Fibroblast of villous mesenchyme (primary cell): Measurements from ENCODE around the gene KANK2. TPM values are rescaled to one million over a fixed set of nuclear protein-coding genes. Genes with fewer than 3 reads are reported as not detected.

ENCODE experiments used
- DNase-seq: peaks from one replicate; pipeline ENCODE4 v3.0.0-alpha.2; 2010; ENCODE audit warnings: low read depth
- H3K4me3 ChIP-seq: 2 replicates; pipeline ENCODE4 v1.5.1; 2011; ENCODE audit warnings: low read depth, mild to moderate bottlenecking, low read length
- total RNA-seq: library from RNA; depleted of rRNA; stranded (reverse); fragments of >200 nt; gene quantifications from 2 replicates; pipeline ENCODE4 v1.2.3, GENCODE V29; 2012
- TF ChIP-seq, protein P1 (sequence below): IDR thresholded peaks from 2 replicates; pipeline ENCODE4 v1.5.1; 2012; ENCODE audit warnings: low read depth, mild to moderate bottlenecking, low read length; ENCODE audit not compliant: insufficient read depth

Gene KANK2
- total RNA-seq, 1 donor = 253 TPM

DNA sequence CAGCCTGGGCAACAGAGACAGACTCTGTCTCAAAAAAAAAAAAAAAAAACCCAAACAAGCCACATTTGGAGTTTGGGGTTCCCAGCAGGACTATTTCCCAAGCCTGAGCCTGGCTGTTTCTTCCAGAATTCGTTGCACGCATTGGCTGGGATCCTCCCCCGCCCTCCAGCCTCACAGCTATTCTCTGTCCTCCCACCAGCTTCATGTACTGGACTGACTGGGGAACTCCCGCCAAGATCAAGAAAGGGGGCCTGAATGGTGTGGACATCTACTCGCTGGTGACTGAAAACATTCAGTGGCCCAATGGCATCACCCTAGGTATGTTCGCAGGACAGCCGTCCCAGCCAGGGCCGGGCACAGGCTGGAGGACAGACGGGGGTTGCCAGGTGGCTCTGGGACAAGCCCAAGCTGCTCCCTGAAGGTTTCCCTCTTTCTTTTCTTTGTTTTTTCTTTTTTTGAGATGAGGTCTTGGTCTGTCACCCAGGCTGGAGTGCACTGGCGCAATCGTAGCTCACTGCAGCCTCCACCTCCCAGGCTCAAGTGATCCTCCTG lies 81.4 kb downstream of the KANK2 start:
- TF ChIP-seq, protein P1, sequence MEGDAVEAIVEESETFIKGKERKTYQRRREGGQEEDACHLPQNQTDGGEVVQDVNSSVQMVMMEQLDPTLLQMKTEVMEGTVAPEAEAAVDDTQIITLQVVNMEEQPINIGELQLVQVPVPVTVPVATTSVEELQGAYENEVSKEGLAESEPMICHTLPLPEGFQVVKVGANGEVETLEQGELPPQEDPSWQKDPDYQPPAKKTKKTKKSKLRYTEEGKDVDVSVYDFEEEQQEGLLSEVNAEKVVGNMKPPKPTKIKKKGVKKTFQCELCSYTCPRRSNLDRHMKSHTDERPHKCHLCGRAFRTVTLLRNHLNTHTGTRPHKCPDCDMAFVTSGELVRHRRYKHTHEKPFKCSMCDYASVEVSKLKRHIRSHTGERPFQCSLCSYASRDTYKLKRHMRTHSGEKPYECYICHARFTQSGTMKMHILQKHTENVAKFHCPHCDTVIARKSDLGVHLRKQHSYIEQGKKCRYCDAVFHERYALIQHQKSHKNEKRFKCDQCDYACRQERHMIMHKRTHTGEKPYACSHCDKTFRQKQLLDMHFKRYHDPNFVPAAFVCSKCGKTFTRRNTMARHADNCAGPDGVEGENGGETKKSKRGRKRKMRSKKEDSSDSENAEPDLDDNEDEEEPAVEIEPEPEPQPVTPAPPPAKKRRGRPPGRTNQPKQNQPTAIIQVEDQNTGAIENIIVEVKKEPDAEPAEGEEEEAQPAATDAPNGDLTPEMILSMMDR = no peak
- no peak overlapping the region for H3K4me3 ChIP-seq
- no peak for DNase-seq

DNA sequence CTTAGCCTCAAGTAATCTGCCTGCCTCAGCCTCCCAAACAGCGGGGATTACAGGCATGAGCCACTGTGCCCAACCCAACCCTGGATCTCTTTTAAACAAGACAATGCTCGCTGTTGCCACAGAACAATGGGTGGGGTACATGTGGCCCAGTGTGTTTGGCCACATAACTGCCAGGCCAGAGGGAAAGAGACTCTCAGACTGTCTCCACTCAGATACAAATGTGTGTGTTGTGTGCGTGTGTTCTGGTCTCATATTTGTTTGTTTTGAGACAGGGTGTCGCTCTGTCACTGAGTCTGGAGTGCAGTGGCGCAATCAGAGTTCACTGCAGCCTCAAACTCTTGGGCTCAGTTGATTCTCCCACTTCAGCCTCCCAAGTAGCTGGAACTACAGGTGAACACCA lies 82.3 kb downstream of the KANK2 start:
- DNase-seq = no peak
- no peak overlapping the region for H3K4me3 ChIP-seq
- TF ChIP-seq, protein P1 = no peak

Other genes starting within 250 kb of the KANK2 start
- gene SMARCA4, start 236.5 kb downstream of the KANK2 start, total RNA-seq = 92.1 and 96.7 TPM in 2 replicates
- gene LDLR, start 108.1 kb downstream of the KANK2 start, total RNA-seq = 392 and 421 TPM in 2 replicates
- gene SPC24, start 41.8 kb downstream of the KANK2 start, total RNA-seq = 39.7 and 44.5 TPM in 2 replicates
- not detected in 2 replicates for gene ANGPTL8, start 42.1 kb upstream of the KANK2 start, total RNA-seq
- gene DOCK6, start 65.0 kb upstream of the KANK2 start, total RNA-seq = 21.2 and 28.7 TPM in 2 replicates
- not detected in 2 replicates for gene TSPAN16, start 98.6 kb upstream of the KANK2 start, total RNA-seq
- gene RAB3D, start 142.1 kb upstream of the KANK2 start, total RNA-seq = 8.7 and 9.1 TPM in 2 replicates
- gene TMEM205, start 148.7 kb upstream of the KANK2 start, total RNA-seq = 96.7 and 121 TPM in 2 replicates
- 6.0 and 6.4 TPM in 2 replicates for gene CCDC159, start 149.0 kb upstream of the KANK2 start, total RNA-seq
- 16.8 and 20.6 TPM in 2 replicates for gene PLPPR2, start 157.9 kb upstream of the KANK2 start, total RNA-seq
- gene SWSAP1, start 177.1 kb upstream of the KANK2 start, total RNA-seq = 0.86 and 1.3 TPM in 2 replicates
- 5.6 and 6.8 TPM in 2 replicates for gene EPOR, start 186.8 kb upstream of the KANK2 start, total RNA-seq
- 0.32 and 1.3 TPM in 2 replicates for gene RGL3, start 221.8 kb upstream of the KANK2 start, total RNA-seq
- under 0.01 and 0.43 TPM in 2 replicates for gene ODAD3, start 237.6 kb upstream of the KANK2 start, total RNA-seq
- gene PRKCSH, start 238.1 kb upstream of the KANK2 start, total RNA-seq = 85.5 and 93.1 TPM in 2 replicates